Measurements from ENCODE around the gene RBBP8NL.

Gene RBBP8NL

GRCh38 chr20:62391165-62392076 lies 35.9 kb downstream of the RBBP8NL start:
- no peak for DNase-seq
- no peaks in the 10 kb centered on the region for H3K27me3 Mint-ChIP-seq
- no peak overlapping the region for H3K4me3 Mint-ChIP-seq
- peak overlapping the region; percentile 97 for H3K27ac Mint-ChIP-seq
- H3K36me3 Mint-ChIP-seq (ENCODE audit: low read depth) = peaks cover 82% of the 10 kb centered on the region
- peaks cover 24% of the 10 kb centered on the region for H3K4me1 Mint-ChIP-seq (ENCODE audit: low read depth)
- no peaks in the 10 kb centered on the region for H3K9me3 Mint-ChIP-seq

GRCh38 chr20:62390317-62391164 lies 36.8 kb downstream of the RBBP8NL start:
- no peaks in the 10 kb centered on the region for H3K9me3 Mint-ChIP-seq
- H3K4me1 Mint-ChIP-seq (ENCODE audit: low read depth) = peaks cover 25% of the 10 kb centered on the region
- H3K4me3 Mint-ChIP-seq = peak overlapping the region; percentile 31
- H3K27me3 Mint-ChIP-seq = no peaks in the 10 kb centered on the region
- no peak for DNase-seq
- peak overlapping the region; percentile 97 for H3K27ac Mint-ChIP-seq
- peaks cover 88% of the 10 kb centered on the region for H3K36me3 Mint-ChIP-seq (ENCODE audit: low read depth)

- no peak for DNase-seq
- Mint-ChIP-seq H3K4me1 (ENCODE audit: low read depth) (peaks cover 33% of the 10 kb centered on the region), H3K4me3 (peak overlapping the region; percentile 95), H3K27ac (peak overlapping the region; percentile 97), H3K27me3 (no peaks in the 10 kb centered on the region), H3K9me3 (no peaks in the 10 kb centered on the region), H3K36me3 (ENCODE audit: low read depth) (peaks cover 85% of the 10 kb centered on the region)
Observed at GRCh38 chr20:62389601-62390087, 37.7 kb downstream of the RBBP8NL start.

- peaks cover 84% of the 10 kb centered on the region for H3K36me3 Mint-ChIP-seq (ENCODE audit: low read depth)
- DNase-seq = no peak
- H3K9me3 Mint-ChIP-seq = no peaks in the 10 kb centered on the region
- H3K4me3 Mint-ChIP-seq = peak overlapping the region; percentile 95
- no peaks in the 10 kb centered on the region for H3K27me3 Mint-ChIP-seq
- peak overlapping the region; percentile 97 for H3K27ac Mint-ChIP-seq
- H3K4me1 Mint-ChIP-seq (ENCODE audit: low read depth) = peaks cover 35% of the 10 kb centered on the region
Observed at GRCh38 chr20:62388839-62389600, 38.3 kb downstream of the RBBP8NL start.

- Mint-ChIP-seq H3K36me3 (ENCODE audit: low read depth) (peaks cover 82% of the 10 kb centered on the region), H3K27me3 (no peaks in the 10 kb centered on the region), H3K9me3 (no peaks in the 10 kb centered on the region), H3K4me3 (peak overlapping the region; percentile 95), H3K27ac (peak overlapping the region; percentile 97), H3K4me1 (ENCODE audit: low read depth) (peaks cover 39% of the 10 kb centered on the region)
- DNase-seq = peak; percentile 49
Observed at GRCh38 chr20:62387933-62388635, 39.3 kb downstream of the RBBP8NL start.

GRCh38 chr20:62387219-62387913 lies 40.0 kb downstream of the RBBP8NL start:
- DNase-seq = peak; percentile 49

GRCh38 chr20:62386383-62387218 lies 40.7 kb downstream of the RBBP8NL start, which contains the start of gene RPS21:
Gene RPS21, plus strand, starts transcription at chr20:62387103. Its CDS starts 236 bp downstream, at chr20:62387339.
- H3K27me3 Mint-ChIP-seq = no peaks in the 10 kb centered on the region
- H3K9me3 Mint-ChIP-seq = peaks cover 5% of the 10 kb centered on the region
- peak within 1 kb of the TSS; percentile 97 for H3K27ac Mint-ChIP-seq
- peak within 1 kb of the TSS; percentile 95 for H3K4me3 Mint-ChIP-seq
- peaks cover 87% of the 10 kb centered on the region for H3K36me3 Mint-ChIP-seq (ENCODE audit: low read depth)
- DNase-seq = peak; percentile 94
- peaks cover 44% of the 10 kb centered on the region for H3K4me1 Mint-ChIP-seq (ENCODE audit: low read depth)

More at GRCh38 chr20:62387219-62387913, 40.0 kb downstream of the RBBP8NL start:
- peaks cover 44% of the 10 kb centered on the region for H3K4me1 Mint-ChIP-seq (ENCODE audit: low read depth)
- H3K27ac Mint-ChIP-seq = peak overlapping the region; percentile 97
- H3K4me3 Mint-ChIP-seq = peak overlapping the region; percentile 95
- peaks cover 87% of the 10 kb centered on the region for H3K36me3 Mint-ChIP-seq (ENCODE audit: low read depth)
- H3K9me3 Mint-ChIP-seq = no peaks in the 10 kb centered on the region
- H3K27me3 Mint-ChIP-seq = no peaks in the 10 kb centered on the region

GRCh38 chr20:62382306-62383198 lies 44.8 kb downstream of the RBBP8NL start:
- H3K4me1 Mint-ChIP-seq (ENCODE audit: low read depth) = peaks cover 20% of the 10 kb centered on the region
- peak overlapping the region; percentile 64 for H3K27ac Mint-ChIP-seq
- peak; percentile 84 for DNase-seq
- H3K36me3 Mint-ChIP-seq (ENCODE audit: low read depth) = peaks cover 51% of the 10 kb centered on the region
- H3K9me3 Mint-ChIP-seq = peaks cover 5% of the 10 kb centered on the region
- H3K4me3 Mint-ChIP-seq = no peak overlapping the region
- no peaks in the 10 kb centered on the region for H3K27me3 Mint-ChIP-seq

- Mint-ChIP-seq H3K4me3 (no peak overlapping the region), H3K27ac (peak overlapping the region; percentile 6), H3K4me1 (ENCODE audit: low read depth) (peaks cover 20% of the 10 kb centered on the region), H3K27me3 (no peaks in the 10 kb centered on the region), H3K36me3 (ENCODE audit: low read depth) (peaks cover 45% of the 10 kb centered on the region), H3K9me3 (peaks cover 5% of the 10 kb centered on the region)
- DNase-seq = no peak
Observed at GRCh38 chr20:62381842-62382241, 45.5 kb downstream of the RBBP8NL start.

GRCh38 chr20:62381202-62381797 lies 46.0 kb downstream of the RBBP8NL start:
- Mint-ChIP-seq H3K4me3 (no peak overlapping the region), H3K9me3 (peaks cover 5% of the 10 kb centered on the region), H3K36me3 (ENCODE audit: low read depth) (peaks cover 42% of the 10 kb centered on the region), H3K27ac (no peak overlapping the region), H3K27me3 (no peaks in the 10 kb centered on the region), H3K4me1 (ENCODE audit: low read depth) (peaks cover 20% of the 10 kb centered on the region)
- DNase-seq = no peak

- DNase-seq = no peak
- Mint-ChIP-seq H3K4me3 (no peak overlapping the region), H3K4me1 (ENCODE audit: low read depth) (peaks cover 5% of the 10 kb centered on the region), H3K27ac (no peak overlapping the region), H3K9me3 (peaks cover 5% of the 10 kb centered on the region), H3K27me3 (no peaks in the 10 kb centered on the region), H3K36me3 (ENCODE audit: low read depth) (peaks cover 19% of the 10 kb centered on the region)
Observed at GRCh38 chr20:62378215-62378614, 49.1 kb downstream of the RBBP8NL start.

All from activated T-cell treated with anti-CD3 and anti-CD28 coated beads, Interleukin-2, amount 50 U/mL, for 24 hours (primary cell).